A549 (cell line): ENCODE results near the gene RIMS3.

ENCODE experiments used
- FOXS1 ChIP-seq: fragments of 250-450 bp; sonication (Bioruptor Pico); IDR thresholded peaks from 2 replicates; pipeline ENCODE4 v1.5.0; 2020; ENCODE audit warnings: mild to moderate bottlenecking, moderate library complexity
- HOXB5 ChIP-seq: fragments of 250-450 bp; sonication (Bioruptor Pico); IDR thresholded peaks from 2 replicates; pipeline ENCODE4 v1.5.0; 2020; ENCODE audit warnings: mild to moderate bottlenecking, moderate library complexity
- JUNB ChIP-seq: fragments of >200 bp; sonication (Bioruptor Twin); formaldehyde crosslinking; IDR thresholded peaks from 2 replicates; pipeline ENCODE4 v1.6.1; 2016
- KDM1A ChIP-seq: fragments of 200-600 bp; sonication (generic); IDR thresholded peaks from 2 replicates; pipeline ENCODE4 v1.6.1; 2016; ENCODE audit warnings: low read depth, mild to moderate bottlenecking
- MAX ChIP-seq: IDR thresholded peaks from 2 replicates; pipeline ENCODE4 v1.6.1; 2012
- NPAS2 ChIP-seq: fragments of 250-450 bp; sonication (Bioruptor Pico); IDR thresholded peaks from 2 replicates; pipeline ENCODE4 v1.8.0; 2022; ENCODE audit warnings: mild to moderate bottlenecking, moderate library complexity, borderline replicate concordance
- SMC3 ChIP-seq: fragments of >200 bp; sonication (Bioruptor Twin); formaldehyde crosslinking; IDR thresholded peaks from 3 replicates; pipeline ENCODE4 v1.6.1; 2018; ENCODE audit warnings: inconsistent platforms
- ZFP36 ChIP-seq: fragments of 450-650 bp; IDR thresholded peaks from 2 replicates; pipeline ENCODE4 v1.6.1; 2014; ENCODE audit warnings: borderline replicate concordance; ENCODE audit not compliant: partially characterized antibody
- TF ChIP-seq, protein P1 (sequence below): fragments of >200 bp; sonication (Bioruptor Twin); formaldehyde crosslinking; IDR thresholded peaks from 3 replicates; pipeline ENCODE4 v1.5.1; 2016
- TF ChIP-seq, protein P2 (sequence below): fragments of >200 bp; sonication (Bioruptor Twin); formaldehyde crosslinking; IDR thresholded peaks from 3 replicates; pipeline ENCODE4 v1.6.1; 2016
- TF ChIP-seq, protein P3 (sequence below): fragments of 450-650 bp; IDR thresholded peaks from 2 replicates; pipeline ENCODE4 v1.6.1; 2014; ENCODE audit warnings: antibody characterized with exemption

GRCh38 chr1:40592107-40592803 is 73.2 kb downstream of the RIMS3 start:
- TF ChIP-seq, protein P1, sequence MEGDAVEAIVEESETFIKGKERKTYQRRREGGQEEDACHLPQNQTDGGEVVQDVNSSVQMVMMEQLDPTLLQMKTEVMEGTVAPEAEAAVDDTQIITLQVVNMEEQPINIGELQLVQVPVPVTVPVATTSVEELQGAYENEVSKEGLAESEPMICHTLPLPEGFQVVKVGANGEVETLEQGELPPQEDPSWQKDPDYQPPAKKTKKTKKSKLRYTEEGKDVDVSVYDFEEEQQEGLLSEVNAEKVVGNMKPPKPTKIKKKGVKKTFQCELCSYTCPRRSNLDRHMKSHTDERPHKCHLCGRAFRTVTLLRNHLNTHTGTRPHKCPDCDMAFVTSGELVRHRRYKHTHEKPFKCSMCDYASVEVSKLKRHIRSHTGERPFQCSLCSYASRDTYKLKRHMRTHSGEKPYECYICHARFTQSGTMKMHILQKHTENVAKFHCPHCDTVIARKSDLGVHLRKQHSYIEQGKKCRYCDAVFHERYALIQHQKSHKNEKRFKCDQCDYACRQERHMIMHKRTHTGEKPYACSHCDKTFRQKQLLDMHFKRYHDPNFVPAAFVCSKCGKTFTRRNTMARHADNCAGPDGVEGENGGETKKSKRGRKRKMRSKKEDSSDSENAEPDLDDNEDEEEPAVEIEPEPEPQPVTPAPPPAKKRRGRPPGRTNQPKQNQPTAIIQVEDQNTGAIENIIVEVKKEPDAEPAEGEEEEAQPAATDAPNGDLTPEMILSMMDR = peak; percentile 36
- no peak for TF ChIP-seq FOXS1 (CRISPR knock-in tag)
- TF ChIP-seq NPAS2 (CRISPR knock-in tag) = no peak
- TF ChIP-seq HOXB5 (CRISPR knock-in tag) = no peak
- TF ChIP-seq, protein P2, sequence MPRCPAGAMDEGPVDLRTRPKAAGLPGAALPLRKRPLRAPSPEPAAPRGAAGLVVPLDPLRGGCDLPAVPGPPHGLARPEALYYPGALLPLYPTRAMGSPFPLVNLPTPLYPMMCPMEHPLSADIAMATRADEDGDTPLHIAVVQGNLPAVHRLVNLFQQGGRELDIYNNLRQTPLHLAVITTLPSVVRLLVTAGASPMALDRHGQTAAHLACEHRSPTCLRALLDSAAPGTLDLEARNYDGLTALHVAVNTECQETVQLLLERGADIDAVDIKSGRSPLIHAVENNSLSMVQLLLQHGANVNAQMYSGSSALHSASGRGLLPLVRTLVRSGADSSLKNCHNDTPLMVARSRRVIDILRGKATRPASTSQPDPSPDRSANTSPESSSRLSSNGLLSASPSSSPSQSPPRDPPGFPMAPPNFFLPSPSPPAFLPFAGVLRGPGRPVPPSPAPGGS = no peak
- TF ChIP-seq ZFP36 = no peak
- TF ChIP-seq JUNB = no peak
- no peak for TF ChIP-seq SMC3
- no peak for TF ChIP-seq MAX
- TF ChIP-seq KDM1A = no peak
- TF ChIP-seq, protein P3, sequence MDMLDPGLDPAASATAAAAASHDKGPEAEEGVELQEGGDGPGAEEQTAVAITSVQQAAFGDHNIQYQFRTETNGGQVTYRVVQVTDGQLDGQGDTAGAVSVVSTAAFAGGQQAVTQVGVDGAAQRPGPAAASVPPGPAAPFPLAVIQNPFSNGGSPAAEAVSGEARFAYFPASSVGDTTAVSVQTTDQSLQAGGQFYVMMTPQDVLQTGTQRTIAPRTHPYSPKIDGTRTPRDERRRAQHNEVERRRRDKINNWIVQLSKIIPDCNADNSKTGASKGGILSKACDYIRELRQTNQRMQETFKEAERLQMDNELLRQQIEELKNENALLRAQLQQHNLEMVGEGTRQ = no peak
